Renal cortical epithelial cell (primary cell): ENCODE data around the gene TIAM1. TPM values are rescaled to one million over a fixed set of nuclear protein-coding genes. Genes with fewer than 3 reads are reported as not detected.

Experiments
- DNase-seq: peaks from one replicate; pipeline ENCODE4 v3.0.0-alpha.2; 2011; ENCODE audit warnings: low read depth
- total RNA-seq: library from RNA; depleted of rRNA; stranded (reverse); fragments of >200 nt; gene quantifications from 2 replicates; pipeline ENCODE4 v1.2.3, GENCODE V29; 2014

Gene TIAM1
- total RNA-seq, 1 donor from 2014 or later = 5.9 TPM

GRCh38 chr21:31203431-31204054 is 140.5 kb downstream of the TIAM1 start:
- DNase-seq = peak; percentile 42

DNA sequence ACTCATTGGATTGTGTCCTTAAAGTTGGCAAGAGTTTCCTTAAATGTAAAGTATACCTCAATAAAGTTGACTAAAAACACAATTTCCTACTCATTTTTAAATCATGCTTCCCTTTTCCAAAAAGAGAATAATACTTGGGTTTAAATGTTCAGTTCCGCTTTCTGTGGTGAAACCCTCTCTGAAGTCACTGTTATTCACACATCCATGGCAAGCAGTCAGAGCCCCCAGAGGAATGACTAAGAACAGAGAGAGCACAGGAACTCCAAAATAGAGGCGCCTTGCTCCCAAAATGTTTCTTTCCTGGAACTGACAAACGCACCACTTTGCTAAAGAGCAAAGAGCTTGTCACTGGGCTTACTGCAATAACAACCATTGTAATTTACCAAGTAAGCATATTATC is 142.5 kb downstream of the TIAM1 start:
- no peak for DNase-seq

GRCh38 chr21:31201144-31201543 is 142.9 kb downstream of the TIAM1 start:
- no peak for DNase-seq

- DNase-seq = peak; percentile 64
Observed at GRCh38 chr21:31198575-31198974, 145.5 kb downstream of the TIAM1 start.

- DNase-seq = no peak
Observed at GRCh38 chr21:31196724-31197123, 147.3 kb downstream of the TIAM1 start.

DNA sequence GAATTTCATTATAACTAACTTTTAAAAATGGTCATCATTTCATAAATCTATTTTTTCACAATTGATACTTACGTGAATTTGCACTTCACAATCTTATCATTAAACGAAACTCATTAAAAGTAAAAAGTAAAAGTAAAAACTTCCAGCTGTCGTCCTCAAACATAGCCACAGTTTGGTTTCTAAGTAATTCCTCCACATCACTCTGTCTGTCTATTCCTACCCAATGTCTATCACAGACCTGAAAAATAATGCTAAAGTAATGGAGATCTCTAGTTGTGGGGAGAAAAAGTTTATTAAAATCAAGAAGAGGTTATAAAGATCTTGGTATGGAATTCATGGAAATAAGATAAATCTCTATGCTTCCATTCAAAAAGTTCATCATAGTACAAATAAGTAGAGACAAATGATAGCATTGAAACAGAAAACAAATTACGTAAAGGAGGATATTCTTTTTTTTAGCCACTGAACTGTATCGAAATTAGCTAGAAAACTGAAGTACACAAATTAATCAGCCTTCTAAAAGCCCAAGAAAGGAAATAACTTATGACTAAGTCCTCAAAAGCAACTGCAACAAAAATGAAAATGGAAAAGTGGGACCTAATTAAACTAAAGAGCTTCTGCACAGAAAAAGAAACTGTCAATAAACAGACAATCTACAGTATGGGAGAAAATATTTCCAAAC is 148.6 kb downstream of the TIAM1 start:
- DNase-seq = no peak

DNA sequence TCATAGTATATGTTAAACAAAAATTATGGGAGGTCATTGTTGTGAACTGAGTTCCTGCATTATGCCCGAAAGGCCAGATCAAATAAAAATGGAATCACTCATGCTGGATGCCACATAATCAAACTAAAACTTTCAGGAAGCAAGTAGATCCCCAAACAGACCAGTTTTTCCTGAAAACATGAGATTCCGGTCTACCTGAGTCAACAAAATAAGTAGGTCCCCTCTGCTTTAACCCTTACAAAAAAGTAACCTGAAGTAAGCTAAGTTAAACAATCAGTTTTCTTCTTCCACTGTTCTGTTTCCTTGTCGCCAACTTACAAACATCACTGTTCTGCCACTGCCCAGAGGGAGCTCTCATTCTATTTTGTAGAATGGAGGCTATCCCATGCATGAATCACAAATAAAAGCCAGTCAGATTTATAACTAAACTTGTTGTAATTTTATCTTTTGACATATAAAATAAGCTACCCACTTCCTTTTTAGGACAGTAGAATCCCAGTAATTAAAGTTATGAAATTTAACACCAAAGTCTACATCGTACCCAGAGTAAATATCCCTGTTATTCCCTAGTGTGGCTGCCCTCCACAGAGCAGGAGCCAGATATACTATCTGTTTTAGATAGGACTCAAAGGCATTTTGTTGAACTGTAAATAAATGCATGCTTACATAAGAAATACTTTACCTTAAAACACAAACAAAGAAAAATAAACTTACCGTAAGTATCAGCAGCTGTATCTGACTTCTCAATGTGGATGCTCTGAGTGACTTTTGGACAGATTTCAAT is 149.4 kb downstream of the TIAM1 start:
- no peak for DNase-seq

GRCh38 chr21:31193761-31194160 is 150.3 kb downstream of the TIAM1 start:
- no peak for DNase-seq

- no peak for DNase-seq
Observed at GRCh38 chr21:31191553-31191952, 152.5 kb downstream of the TIAM1 start.

- DNase-seq = no peak
Observed at GRCh38 chr21:31190516-31190915, 153.5 kb downstream of the TIAM1 start.

GRCh38 chr21:31187499-31187898 is 156.6 kb downstream of the TIAM1 start:
- DNase-seq = no peak

GRCh38 chr21:31186916-31187315 is 157.1 kb downstream of the TIAM1 start:
- DNase-seq = no peak

GRCh38 chr21:31185663-31186062 is 158.4 kb downstream of the TIAM1 start:
- no peak for DNase-seq

- no peak for DNase-seq
Observed at GRCh38 chr21:31184876-31185275, 159.2 kb downstream of the TIAM1 start.

DNA sequence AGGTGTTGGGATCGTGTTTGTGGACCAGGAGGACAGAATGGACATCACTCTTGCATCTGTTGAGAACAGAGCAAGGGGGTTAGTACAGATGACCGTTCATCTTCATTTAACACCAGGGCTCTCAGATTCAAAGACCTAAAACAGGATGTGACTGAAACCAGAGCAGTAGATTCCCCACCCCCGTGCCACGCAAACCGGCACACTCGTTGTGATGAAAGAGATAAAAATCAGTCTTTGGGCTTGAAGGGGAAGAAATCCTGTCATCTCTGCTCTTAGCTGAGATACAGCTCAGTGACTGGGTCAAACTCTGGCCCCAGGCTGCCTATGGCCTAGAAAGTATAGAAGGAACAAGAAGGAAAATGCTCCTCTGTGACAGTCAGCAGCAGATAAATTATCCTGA is 159.6 kb downstream of the TIAM1 start:
- no peak for DNase-seq

DNA sequence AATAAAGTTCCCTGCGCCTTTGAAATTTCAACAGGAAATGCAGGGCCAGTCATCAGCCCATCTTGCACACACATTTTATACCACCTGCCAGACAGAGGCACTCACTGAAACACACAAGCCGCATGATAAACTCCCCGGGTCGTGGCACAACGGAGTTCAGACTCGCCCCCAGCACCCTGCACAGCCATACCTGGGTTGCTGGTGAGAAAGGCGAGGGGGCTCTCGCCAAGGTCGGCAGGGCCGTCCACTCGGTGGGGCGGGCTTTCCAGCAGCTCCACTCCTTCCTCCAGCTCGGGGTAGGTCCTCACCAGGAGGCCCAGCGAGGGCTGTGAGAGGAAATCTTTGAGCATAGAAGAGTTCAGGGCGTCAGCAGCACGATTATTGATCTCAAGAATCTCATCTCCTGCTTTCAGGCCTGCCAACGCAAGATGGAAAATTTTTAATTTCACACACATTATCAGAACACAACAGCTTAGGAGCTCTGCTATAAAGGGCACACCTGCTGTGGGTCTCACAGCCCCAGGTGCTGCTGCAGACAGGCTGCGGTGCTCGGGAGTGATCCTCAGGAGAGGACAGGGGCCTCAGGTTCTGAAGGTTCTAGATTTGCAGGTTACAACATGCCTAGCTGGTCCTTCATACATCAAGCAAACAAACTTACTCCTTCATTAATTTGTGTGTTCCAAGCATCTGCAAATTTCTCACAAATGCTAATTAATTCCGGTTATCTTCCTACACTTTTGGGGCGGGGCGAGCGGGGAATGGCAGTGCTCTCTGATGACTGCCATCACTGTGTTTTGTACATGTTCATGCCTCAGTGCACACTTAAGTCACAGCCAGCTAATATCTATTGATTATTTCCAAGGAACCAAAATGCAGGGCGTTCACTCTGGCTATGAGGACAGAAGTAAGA is 161.6 kb downstream of the TIAM1 start:
- DNase-seq = no peak

DNA sequence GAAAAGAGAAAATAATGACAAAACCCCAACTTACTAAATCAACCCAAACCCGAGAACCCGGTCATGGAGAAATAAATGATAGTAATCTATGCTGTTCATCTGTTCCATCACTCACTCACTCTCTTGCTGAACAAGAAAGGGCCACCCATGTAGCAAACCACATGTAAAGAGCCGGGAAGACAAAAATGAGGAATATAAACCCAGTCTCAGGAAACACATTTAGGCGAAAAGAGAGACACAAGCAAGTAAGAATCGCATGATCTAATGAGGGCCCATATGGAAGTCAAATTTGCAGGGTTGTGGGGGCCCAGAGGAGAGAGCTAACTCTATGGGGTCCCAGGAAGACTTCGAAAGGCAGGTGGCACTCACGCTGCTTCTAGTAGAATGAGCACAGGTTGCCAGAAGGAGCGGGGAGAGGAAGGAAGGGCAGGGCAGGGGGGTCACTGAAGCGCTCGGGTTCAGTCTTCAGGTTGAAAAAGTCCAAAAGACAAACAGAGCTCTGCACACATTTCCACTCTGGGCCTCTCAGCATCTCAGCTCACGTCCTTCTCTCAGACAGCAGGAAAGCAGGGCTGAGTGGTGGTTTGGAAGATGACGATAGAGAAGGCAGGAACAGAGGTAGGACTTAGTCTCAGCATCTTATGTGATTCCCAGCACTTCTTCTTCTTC is 162.8 kb downstream of the TIAM1 start:
- DNase-seq = no peak

GRCh38 chr21:31180256-31181081 is 163.6 kb downstream of the TIAM1 start:
- peak; percentile 39 for DNase-seq

DNA sequence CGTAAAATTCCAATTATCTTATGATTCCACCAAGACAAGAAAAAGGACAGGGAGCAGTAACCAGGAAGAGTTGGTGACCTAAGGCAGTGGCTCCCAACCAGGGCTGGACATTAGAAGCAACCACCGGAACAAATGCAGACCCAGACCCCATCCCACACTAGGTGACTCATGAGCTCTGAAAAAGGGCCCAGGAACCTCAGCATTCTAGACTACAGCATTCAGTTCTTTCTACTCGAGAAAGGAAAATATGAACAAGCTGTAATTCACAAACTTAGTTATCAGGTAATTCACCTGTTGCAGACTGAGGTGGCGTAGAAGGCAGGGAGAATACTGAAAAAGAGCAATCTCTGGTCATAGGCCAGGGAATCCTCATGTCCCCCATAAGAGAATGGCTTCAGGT is 167.3 kb downstream of the TIAM1 start:
- DNase-seq = peak; percentile 57

GRCh38 chr21:31176080-31176551 is 167.9 kb downstream of the TIAM1 start:
- DNase-seq = no peak
